Measurements from ENCODE around the gene CARD19. TPM values are rescaled to one million over a fixed set of nuclear protein-coding genes. Genes with fewer than 3 reads are reported as not detected.
A peak's percentile ranks its signal among the peaks of the same experiment; 100 is the strongest.

Gene CARD19
- total RNA-seq, 4 donors from 2014 or later = 37.0 to 61.8 (median 49.1) TPM

- TF ChIP-seq, protein P1, sequence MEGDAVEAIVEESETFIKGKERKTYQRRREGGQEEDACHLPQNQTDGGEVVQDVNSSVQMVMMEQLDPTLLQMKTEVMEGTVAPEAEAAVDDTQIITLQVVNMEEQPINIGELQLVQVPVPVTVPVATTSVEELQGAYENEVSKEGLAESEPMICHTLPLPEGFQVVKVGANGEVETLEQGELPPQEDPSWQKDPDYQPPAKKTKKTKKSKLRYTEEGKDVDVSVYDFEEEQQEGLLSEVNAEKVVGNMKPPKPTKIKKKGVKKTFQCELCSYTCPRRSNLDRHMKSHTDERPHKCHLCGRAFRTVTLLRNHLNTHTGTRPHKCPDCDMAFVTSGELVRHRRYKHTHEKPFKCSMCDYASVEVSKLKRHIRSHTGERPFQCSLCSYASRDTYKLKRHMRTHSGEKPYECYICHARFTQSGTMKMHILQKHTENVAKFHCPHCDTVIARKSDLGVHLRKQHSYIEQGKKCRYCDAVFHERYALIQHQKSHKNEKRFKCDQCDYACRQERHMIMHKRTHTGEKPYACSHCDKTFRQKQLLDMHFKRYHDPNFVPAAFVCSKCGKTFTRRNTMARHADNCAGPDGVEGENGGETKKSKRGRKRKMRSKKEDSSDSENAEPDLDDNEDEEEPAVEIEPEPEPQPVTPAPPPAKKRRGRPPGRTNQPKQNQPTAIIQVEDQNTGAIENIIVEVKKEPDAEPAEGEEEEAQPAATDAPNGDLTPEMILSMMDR (IDR thresholded peaks at IDR 0.05) = no peak
- TF ChIP-seq POLR2A (IDR thresholded peaks at IDR 0.05) = no peak
- peak overlapping the region; percentile 68 to 76 (median 72) for H3K27ac ChIP-seq
- 18 to 20% methylated on average over 5 to 6 of the region's 6 CpGs for WGBS, 2 donors
- peaks cover 32 to 53% of the 10 kb centered on the region in 2 donors for H3K4me1 ChIP-seq
- H3K4me3 ChIP-seq (replicated peaks in 1 of 3) = no peak overlapping the region
- H3K36me3 ChIP-seq = no peaks in the 10 kb centered on the region
- intact Hi-C loops (cut with DNase I) = no loop called here
- no peaks in the 10 kb centered on the region for H3K27me3 ChIP-seq
- DNase-seq = peak; percentile 71
- no peaks in the 10 kb centered on the region for H3K9me3 ChIP-seq
Measured at GRCh38 chr9:93051680-93052089, 44.3 kb upstream of the CARD19 start.

DNA sequence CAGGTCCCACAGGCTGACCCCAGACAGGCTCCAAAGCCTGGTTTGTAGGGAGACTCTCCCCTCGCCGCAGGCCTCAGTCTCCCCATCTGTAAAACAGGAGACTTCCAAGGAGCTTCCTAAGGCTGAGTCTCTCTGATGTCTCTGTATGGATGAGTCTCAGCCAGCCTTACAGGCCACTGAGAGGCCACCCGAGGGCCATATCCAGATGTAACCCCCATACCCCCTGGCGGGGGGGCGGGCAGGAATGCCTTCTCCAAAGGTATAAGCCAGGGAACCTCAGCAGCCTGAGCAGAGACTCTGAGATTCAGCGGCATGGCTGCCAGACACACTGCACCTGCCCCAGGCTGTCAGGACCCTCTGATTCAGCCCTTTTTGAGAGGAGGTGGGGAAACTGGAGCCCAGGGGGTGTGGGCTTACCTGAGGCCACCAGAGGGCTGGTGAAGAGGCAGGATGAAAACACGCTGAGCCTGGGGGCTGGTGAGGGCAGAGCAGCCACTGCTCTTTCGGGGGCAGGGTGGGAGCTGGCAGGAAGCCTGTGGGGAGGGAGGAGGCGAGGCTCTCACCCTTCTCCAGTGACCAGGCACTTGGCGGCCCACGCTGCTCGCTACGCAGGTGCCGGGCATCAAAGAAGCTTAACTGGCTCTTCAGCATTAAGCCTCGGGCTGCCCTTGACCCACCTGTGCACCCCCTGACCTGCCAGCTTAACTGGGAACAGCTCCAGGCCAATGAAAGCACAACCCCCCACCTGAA lies 43.1 kb upstream of the CARD19 start:
- Histone ChIP-seq H3K9me3 (no peaks in the 10 kb centered on the region), H3K36me3 (no peaks in the 10 kb centered on the region), H3K4me3 (replicated peaks in 1 of 3) (no peak overlapping the region), H3K4me1 (peaks cover 34 to 56% of the 10 kb centered on the region in 2 donors), H3K27me3 (no peaks in the 10 kb centered on the region), H3K27ac (peak overlapping the region; percentile 58 to 76 (median 72))
- intact Hi-C loops (cut with DNase I) = no loop called here
- whole genome bisulfite sequencing, 2 donors = 52 to 84% methylated on average over 6 to 13 of the region's 15 CpGs
- TF ChIP-seq POLR2A (IDR thresholded peaks at IDR 0.05) = no peak
- TF ChIP-seq, protein P1 (IDR thresholded peaks at IDR 0.05) = peak in 3 of 6 experiments; percentile 9 to 32 (median 21)
- DNase-seq = peak; percentile 88 to 95

DNA sequence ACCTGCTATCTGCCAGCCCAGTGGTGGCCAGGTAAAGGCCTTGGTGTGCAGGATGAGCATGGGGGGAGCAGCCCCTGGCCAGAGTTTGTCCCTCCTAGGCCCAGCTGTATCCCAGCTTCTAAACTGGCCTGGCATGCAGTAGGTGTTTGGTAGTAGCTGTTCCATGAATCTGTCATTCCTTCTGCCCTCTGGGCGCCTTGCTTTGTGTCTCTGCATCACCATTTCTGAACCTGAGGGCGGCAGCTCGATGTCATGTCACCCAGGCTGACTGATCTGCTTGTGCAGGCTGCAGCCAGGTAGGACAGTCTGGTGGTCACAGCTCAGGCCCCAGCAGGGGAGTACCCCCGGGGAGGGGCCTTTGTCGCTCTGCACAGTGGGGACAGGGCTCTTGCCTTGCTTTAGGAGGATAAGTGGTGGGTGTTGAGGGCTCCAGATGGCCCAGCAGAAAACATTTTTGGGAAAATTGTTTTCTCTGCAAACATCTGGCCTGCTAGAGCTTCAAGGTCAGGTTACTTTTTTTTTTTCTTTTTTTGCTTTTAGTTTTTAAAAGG lies 42.2 kb upstream of the CARD19 start:
- no peak for TF ChIP-seq POLR2A (IDR thresholded peaks at IDR 0.05)
- TF ChIP-seq, protein P1 (IDR thresholded peaks at IDR 0.05) = no peak
- peaks cover 38 to 64% of the 10 kb centered on the region in 2 donors for H3K4me1 ChIP-seq
- peak overlapping the region; percentile 58 to 76 (median 72) for H3K27ac ChIP-seq
- no peaks in the 10 kb centered on the region for H3K27me3 ChIP-seq
- intact Hi-C loops (cut with DNase I) = no loop called here
- WGBS, 2 donors = 75 to 93% methylated on average over 5 of the region's 5 CpGs
- H3K36me3 ChIP-seq = no peaks in the 10 kb centered on the region
- DNase-seq = no peak
- H3K4me3 ChIP-seq (replicated peaks in 1 of 3) = no peak overlapping the region
- H3K9me3 ChIP-seq = no peaks in the 10 kb centered on the region

- intact Hi-C loops (cut with DNase I) = no loop called here
- no peaks in the 10 kb centered on the region for H3K36me3 ChIP-seq
- H3K27me3 ChIP-seq = no peaks in the 10 kb centered on the region
- H3K4me1 ChIP-seq = peaks cover 38 to 64% of the 10 kb centered on the region in 2 donors
- peak overlapping the region; percentile 2 to 77 (median 17) for H3K27ac ChIP-seq
- 88 to 92% methylated on average over 11 of the region's 11 CpGs for WGBS, 2 donors
- no peak for TF ChIP-seq POLR2A (IDR thresholded peaks at IDR 0.05)
- TF ChIP-seq, protein P1 (IDR thresholded peaks at IDR 0.05) = no peak
- no peaks in the 10 kb centered on the region for H3K9me3 ChIP-seq
- no peak for DNase-seq
- no peak overlapping the region for H3K4me3 ChIP-seq (replicated peaks in 1 of 3)
Measured at GRCh38 chr9:93054758-93055704, 41.0 kb upstream of the CARD19 start.
